ENCODE measurements around the gene FMN2. TPM values are rescaled to one million over a fixed set of nuclear protein-coding genes. Genes with fewer than 3 reads are reported as not detected.

Gene FMN2
- total RNA-seq, result 3.4 TPM

- DNase-seq, result peak; percentile 58
Measured at GRCh38 chr1:240091614-240092300, at the start of gene FMN2. FMN2 (plus strand) TSS chr1:240091883; CDS start chr1:240092110, 227 bp downstream.

GRCh38 chr1:240044620-240045019, 47.1 kb upstream of the FMN2 start:
- DNase-seq, result no peak

- DNase-seq, result no peak
Measured at GRCh38 chr1:240046000-240046399, 45.7 kb upstream of the FMN2 start.

- no peak for DNase-seq
Measured at GRCh38 chr1:240054109-240054701, 37.5 kb upstream of the FMN2 start.

- no peak for DNase-seq
Measured at GRCh38 chr1:240055936-240056335, 35.7 kb upstream of the FMN2 start.

GRCh38 chr1:240056350-240056749, 35.3 kb upstream of the FMN2 start:
- no peak for DNase-seq

GRCh38 chr1:240058049-240058448, 33.6 kb upstream of the FMN2 start:
- no peak for DNase-seq

- no peak for DNase-seq
Measured at GRCh38 chr1:240068961-240069360, 22.7 kb upstream of the FMN2 start.

GRCh38 chr1:240070188-240070587, 21.5 kb upstream of the FMN2 start:
- DNase-seq, result no peak

GRCh38 chr1:240073097-240073496, 18.6 kb upstream of the FMN2 start:
- DNase-seq, result no peak

GRCh38 chr1:240074422-240074821, 17.3 kb upstream of the FMN2 start:
- DNase-seq, result no peak

GRCh38 chr1:240074908-240075307, 16.8 kb upstream of the FMN2 start:
- no peak for DNase-seq

- DNase-seq, result no peak
Measured at GRCh38 chr1:240084337-240084736, 7.3 kb upstream of the FMN2 start.

GRCh38 chr1:240084749-240085148, 6.9 kb upstream of the FMN2 start:
- no peak for DNase-seq

- DNase-seq, result no peak
Measured at GRCh38 chr1:240086726-240087125, 5.0 kb upstream of the FMN2 start.

- DNase-seq, result no peak
Measured at GRCh38 chr1:240090014-240090413, 1.7 kb upstream of the FMN2 start.

GRCh38 chr1:240090957-240091600, 604 bp upstream of the FMN2 start:
- DNase-seq, result no peak

- peak; percentile 51 for DNase-seq
Measured at GRCh38 chr1:240092301-240093119, 827 bp downstream of the FMN2 start.

GRCh38 chr1:240093120-240093961, 1.7 kb downstream of the FMN2 start:
- DNase-seq, result peak; percentile 1

- no peak for DNase-seq
Measured at GRCh38 chr1:240094041-240094722, 2.5 kb downstream of the FMN2 start.

GRCh38 chr1:240096974-240097373, 5.3 kb downstream of the FMN2 start:
- no peak for DNase-seq
